Measurements from ENCODE around the gene PFKFB3. TPM values are rescaled to one million over a fixed set of nuclear protein-coding genes. Genes with fewer than 3 reads are reported as not detected.
A peak's percentile ranks its signal among the peaks of the same experiment; 100 is the strongest.

Gene PFKFB3
- total RNA-seq, 1 donor from 2014 or later = 37.9 TPM

DNA sequence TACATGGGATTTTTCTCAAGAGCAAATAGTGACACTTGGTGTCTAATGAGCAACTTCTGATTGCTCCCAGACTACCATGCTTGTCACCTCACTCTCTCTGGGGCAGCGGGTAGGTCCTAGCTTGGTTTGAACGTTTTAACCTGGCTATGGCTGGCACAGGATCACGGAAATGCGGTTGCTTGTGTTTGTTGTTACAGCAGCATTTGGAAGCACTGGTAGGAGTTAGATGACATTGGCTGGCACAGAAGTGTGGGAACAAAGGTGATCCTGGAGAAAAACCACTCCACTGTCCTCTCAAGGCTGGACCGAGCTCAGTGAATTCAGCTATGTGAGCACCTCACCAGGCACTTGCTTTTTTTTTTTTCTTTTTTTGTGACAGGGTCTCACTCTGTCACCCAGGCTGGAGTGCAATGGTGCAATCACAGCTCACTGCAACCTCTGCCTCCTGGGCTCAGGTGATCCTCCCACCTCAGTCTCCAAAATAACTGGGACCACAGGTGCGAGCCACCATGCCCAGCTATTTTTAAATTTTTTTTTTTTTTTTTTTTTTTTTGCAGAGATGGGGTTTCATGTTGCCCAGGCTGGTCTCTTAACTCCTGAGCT lies 3.5 kb upstream of the PFKFB3 start:
- TF ChIP-seq, protein P1, sequence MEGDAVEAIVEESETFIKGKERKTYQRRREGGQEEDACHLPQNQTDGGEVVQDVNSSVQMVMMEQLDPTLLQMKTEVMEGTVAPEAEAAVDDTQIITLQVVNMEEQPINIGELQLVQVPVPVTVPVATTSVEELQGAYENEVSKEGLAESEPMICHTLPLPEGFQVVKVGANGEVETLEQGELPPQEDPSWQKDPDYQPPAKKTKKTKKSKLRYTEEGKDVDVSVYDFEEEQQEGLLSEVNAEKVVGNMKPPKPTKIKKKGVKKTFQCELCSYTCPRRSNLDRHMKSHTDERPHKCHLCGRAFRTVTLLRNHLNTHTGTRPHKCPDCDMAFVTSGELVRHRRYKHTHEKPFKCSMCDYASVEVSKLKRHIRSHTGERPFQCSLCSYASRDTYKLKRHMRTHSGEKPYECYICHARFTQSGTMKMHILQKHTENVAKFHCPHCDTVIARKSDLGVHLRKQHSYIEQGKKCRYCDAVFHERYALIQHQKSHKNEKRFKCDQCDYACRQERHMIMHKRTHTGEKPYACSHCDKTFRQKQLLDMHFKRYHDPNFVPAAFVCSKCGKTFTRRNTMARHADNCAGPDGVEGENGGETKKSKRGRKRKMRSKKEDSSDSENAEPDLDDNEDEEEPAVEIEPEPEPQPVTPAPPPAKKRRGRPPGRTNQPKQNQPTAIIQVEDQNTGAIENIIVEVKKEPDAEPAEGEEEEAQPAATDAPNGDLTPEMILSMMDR (IDR thresholded peaks at IDR 0.05) = no peak
- no peaks in the 10 kb centered on the region for H3K36me3 Mint-ChIP-seq (ENCODE audit: unreplicated experiment)
- H3K27me3 Mint-ChIP-seq (ENCODE audit: unreplicated experiment) = no peaks in the 10 kb centered on the region
- H3K4me3 Mint-ChIP-seq (ENCODE audit: unreplicated experiment) = no peak overlapping the region
- no peak overlapping the region for H3K27ac Mint-ChIP-seq (ENCODE audit: unreplicated experiment)
- H3K4me1 Mint-ChIP-seq (ENCODE audit: unreplicated experiment) = peaks cover 32% of the 10 kb centered on the region
- no peaks in the 10 kb centered on the region for H3K9me3 Mint-ChIP-seq (ENCODE audit: unreplicated experiment)
- no peak for DNase-seq (ENCODE audit: extremely low spot score, unreplicated experiment)

DNA sequence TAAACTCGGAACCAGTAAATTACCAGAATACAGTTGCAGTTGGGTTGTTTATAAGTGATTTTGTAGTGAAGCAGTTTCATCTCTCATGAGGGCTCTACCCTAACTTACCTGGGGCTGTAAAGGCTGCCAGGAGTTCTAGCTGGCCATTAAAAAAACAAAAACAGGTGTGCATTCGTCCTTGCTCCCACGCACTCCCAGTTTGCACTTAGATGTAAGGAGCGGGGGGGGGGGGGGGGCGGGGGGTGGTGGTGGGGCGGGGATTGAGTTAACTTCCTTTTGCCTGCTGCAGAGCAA lies 2.3 kb upstream of the PFKFB3 start:
- Mint-ChIP-seq H3K36me3 (ENCODE audit: unreplicated experiment) (no peaks in the 10 kb centered on the region), H3K4me3 (ENCODE audit: unreplicated experiment) (peak overlapping the region; percentile 47), H3K27me3 (ENCODE audit: unreplicated experiment) (no peaks in the 10 kb centered on the region), H3K27ac (ENCODE audit: unreplicated experiment) (no peak overlapping the region), H3K9me3 (ENCODE audit: unreplicated experiment) (no peaks in the 10 kb centered on the region), H3K4me1 (ENCODE audit: unreplicated experiment) (peaks cover 36% of the 10 kb centered on the region)
- no peak for DNase-seq (ENCODE audit: extremely low spot score, unreplicated experiment)
- TF ChIP-seq, protein P1 (IDR thresholded peaks at IDR 0.05) = no peak

DNA sequence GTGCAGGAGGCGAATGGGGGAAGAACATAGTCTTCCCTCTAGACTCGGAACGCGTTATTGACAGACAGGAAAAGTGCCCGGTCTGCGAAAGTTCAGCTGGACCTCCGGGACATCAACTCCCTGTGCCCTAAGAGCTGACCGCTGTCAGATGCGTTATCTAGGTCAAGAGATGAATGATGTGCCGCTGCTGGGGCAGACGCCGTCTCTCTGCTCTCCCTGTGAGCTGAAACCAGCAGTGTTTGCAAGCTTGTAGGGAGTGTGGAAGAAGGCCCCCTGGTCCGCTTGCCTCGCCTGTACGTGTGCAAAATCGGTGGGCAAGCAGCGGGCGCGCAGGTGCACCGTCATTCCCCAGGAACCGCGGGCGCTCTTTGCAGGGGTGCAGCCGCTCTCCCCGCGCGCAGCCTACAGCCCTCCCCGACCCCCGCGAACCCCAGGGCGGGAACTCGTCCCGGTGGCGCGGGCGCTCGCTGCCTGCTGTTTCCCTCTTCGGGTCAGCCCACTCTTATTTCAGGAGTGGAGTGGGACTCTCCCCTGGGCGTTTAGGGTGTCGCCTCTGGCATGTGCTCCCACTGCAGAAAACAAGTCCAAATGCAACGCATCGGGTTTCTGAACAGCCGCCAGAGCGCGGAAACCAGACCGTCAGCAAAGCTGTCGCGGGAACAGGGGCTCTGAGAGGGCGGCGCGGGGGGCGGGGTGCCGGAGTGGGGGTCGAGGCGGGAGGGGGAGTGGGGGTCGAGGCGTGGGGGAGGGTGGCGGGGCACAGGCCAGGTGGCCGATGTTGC lies 1.8 kb upstream of the PFKFB3 start:
- no peak for DNase-seq (ENCODE audit: extremely low spot score, unreplicated experiment)
- Mint-ChIP-seq H3K27me3 (ENCODE audit: unreplicated experiment) (no peaks in the 10 kb centered on the region), H3K4me1 (ENCODE audit: unreplicated experiment) (peaks cover 33% of the 10 kb centered on the region), H3K4me3 (ENCODE audit: unreplicated experiment) (peak overlapping the region; percentile 68), H3K27ac (ENCODE audit: unreplicated experiment) (no peak overlapping the region), H3K9me3 (ENCODE audit: unreplicated experiment) (no peaks in the 10 kb centered on the region), H3K36me3 (ENCODE audit: unreplicated experiment) (no peaks in the 10 kb centered on the region)
- TF ChIP-seq, protein P1 (IDR thresholded peaks at IDR 0.05) = no peak

DNA sequence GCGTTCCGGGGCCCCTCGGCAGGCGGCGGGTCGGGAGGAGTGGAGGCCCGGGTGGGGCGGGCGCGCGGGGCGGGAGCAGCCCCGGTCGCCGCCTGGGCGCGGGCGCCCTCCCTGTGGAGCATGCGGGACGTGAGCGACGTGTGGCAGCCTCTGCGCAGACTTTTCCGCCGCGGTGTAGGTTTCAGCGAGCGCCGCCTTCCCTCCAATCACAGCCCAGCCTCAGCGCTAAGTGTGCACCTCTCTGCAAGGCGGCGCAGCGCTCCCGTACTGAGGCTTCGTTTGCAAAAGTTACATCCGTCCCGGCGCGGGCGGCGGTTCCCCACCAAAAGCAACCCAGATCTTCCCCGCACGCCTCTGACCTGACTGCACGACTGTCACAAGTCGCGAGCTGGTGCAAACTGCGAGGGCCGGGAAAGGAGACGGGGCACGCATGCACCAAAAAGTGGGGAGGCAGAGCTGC lies 1.2 kb upstream of the PFKFB3 start:
- peak overlapping the region; percentile 77 for H3K4me3 Mint-ChIP-seq (ENCODE audit: unreplicated experiment)
- peaks cover 29% of the 10 kb centered on the region for H3K4me1 Mint-ChIP-seq (ENCODE audit: unreplicated experiment)
- no peaks in the 10 kb centered on the region for H3K9me3 Mint-ChIP-seq (ENCODE audit: unreplicated experiment)
- no peak for DNase-seq (ENCODE audit: extremely low spot score, unreplicated experiment)
- TF ChIP-seq, protein P1 (IDR thresholded peaks at IDR 0.05) = no peak
- no peaks in the 10 kb centered on the region for H3K27me3 Mint-ChIP-seq (ENCODE audit: unreplicated experiment)
- peak overlapping the region; percentile 47 for H3K27ac Mint-ChIP-seq (ENCODE audit: unreplicated experiment)
- H3K36me3 Mint-ChIP-seq (ENCODE audit: unreplicated experiment) = no peaks in the 10 kb centered on the region

DNA sequence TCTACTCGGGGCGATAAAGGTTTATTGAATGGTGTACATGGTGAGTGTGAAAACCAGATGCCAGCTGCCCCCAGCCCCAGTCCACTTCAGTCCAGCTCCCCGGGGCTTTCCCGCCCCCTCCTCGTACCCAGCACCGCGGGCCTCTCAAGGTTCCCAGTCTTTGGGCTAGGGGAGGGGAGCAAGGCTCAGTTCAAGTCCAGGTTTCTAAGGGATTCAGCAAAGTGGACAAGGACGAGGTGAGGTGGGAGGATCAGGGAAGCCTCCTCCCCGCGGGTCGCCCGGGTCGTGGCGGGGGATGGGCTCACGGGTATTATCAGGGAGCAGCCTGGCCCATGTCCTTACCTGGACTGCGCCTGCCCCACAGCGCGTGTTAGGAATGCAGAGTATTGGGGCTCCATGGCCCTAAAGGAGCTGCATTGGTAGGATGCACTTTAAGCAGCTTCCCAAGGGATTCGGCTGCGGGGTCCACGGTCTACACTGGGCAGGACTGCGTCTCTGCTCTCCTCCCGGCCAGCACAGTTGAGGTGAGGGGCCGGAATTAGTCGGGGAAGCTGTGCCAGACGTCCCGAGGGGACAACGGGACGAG lies 541 bp upstream of the PFKFB3 start:
- DNase-seq (ENCODE audit: extremely low spot score, unreplicated experiment) = no peak
- no peak overlapping the region for H3K27ac Mint-ChIP-seq (ENCODE audit: unreplicated experiment)
- H3K36me3 Mint-ChIP-seq (ENCODE audit: unreplicated experiment) = no peaks in the 10 kb centered on the region

More for the DNA sequence above, 541 bp upstream of the PFKFB3 start:
- peaks cover 28% of the 10 kb centered on the region for H3K4me1 Mint-ChIP-seq (ENCODE audit: unreplicated experiment)
- peak overlapping the region; percentile 77 for H3K4me3 Mint-ChIP-seq (ENCODE audit: unreplicated experiment)
- no peaks in the 10 kb centered on the region for H3K9me3 Mint-ChIP-seq (ENCODE audit: unreplicated experiment)
- TF ChIP-seq, protein P1 (IDR thresholded peaks at IDR 0.05) = no peak
- no peaks in the 10 kb centered on the region for H3K27me3 Mint-ChIP-seq (ENCODE audit: unreplicated experiment)
